Natural killer cell (primary cell): ENCODE results near the gene SLC6A4. TPM values are rescaled to one million over a fixed set of nuclear protein-coding genes. Genes with fewer than 3 reads are reported as not detected.

Experiments
- ATAC-seq, 3 donors: fragments of 150-1000 bp in 2 of 3; fragments of 200-7000 bp in 1 of 3; cut with Tn5 transposase; 1 replicate in 1 of 3; 2 replicates in 2 of 3; pipeline ENCODE4 v1.10.0; 2021; ENCODE audit warnings: mild to moderate bottlenecking in 2 of 3, moderate library complexity in 2 of 3
- DNase-seq, 2 donors: peaks; one replicate each; pipeline versions ENCODE4 v3.0.0 to v3.0.0-alpha.2; 2013 to 2021; ENCODE audit warnings: mixed read lengths in 1 of 2
- H3K27ac ChIP-seq: one replicate; pipeline ENCODE4 v1.5.1; 2013; ENCODE audit warnings: mild to moderate bottlenecking, low read length
- H3K27me3 ChIP-seq: one replicate; pipeline ENCODE4 v1.6.1; 2013; ENCODE audit warnings: low read length; ENCODE audit not compliant: control insufficient read depth, insufficient read depth
- H3K36me3 ChIP-seq: one replicate; pipeline ENCODE4 v1.6.1; 2013; ENCODE audit warnings: low read length; ENCODE audit not compliant: control insufficient read depth, insufficient read depth
- H3K4me1 ChIP-seq: one replicate; pipeline ENCODE4 v1.6.1; 2013; ENCODE audit warnings: low read length; ENCODE audit not compliant: control insufficient read depth, insufficient read depth
- H3K4me3 ChIP-seq: one replicate; pipeline ENCODE4 v1.5.1; 2013; ENCODE audit warnings: low read length
- H3K9me3 ChIP-seq: one replicate; pipeline ENCODE4 v1.6.1; 2013; ENCODE audit warnings: low read length; ENCODE audit not compliant: control insufficient read depth, insufficient read depth
- H3K27ac Mint-ChIP-seq, 2 donors: one replicate each; pipeline ENCODE4 v1.8.0; 2022; ENCODE audit warnings: mild to moderate bottlenecking in 2 of 2, mixed read lengths in 2 of 2, moderate library complexity in 1 of 2
- H3K27me3 Mint-ChIP-seq, 2 donors: one replicate each; pipeline ENCODE4 v1.8.0; 2022; ENCODE audit warnings: low read depth in 2 of 2, mixed read lengths in 2 of 2
- H3K36me3 Mint-ChIP-seq: one replicate; pipeline ENCODE4 v1.8.0; 2022; ENCODE audit warnings: mixed read lengths
- H3K4me1 Mint-ChIP-seq, 2 donors: one replicate each; pipeline ENCODE4 v1.8.0; 2022; ENCODE audit warnings: mixed read lengths in 2 of 2
- H3K4me3 Mint-ChIP-seq: one replicate; pipeline ENCODE4 v1.8.0; 2022; ENCODE audit warnings: mild to moderate bottlenecking, moderate library complexity, mixed read lengths
- H3K9me3 Mint-ChIP-seq, 2 donors: one replicate each; pipeline ENCODE4 v1.8.0; 2022; ENCODE audit warnings: mixed read lengths in 2 of 2
- WGBS: methylation state at CpG from one replicate; pipeline ENCODE4 v1.1.7; 2013; ENCODE audit warnings: missing lambda C conversion rate; ENCODE audit not compliant: insufficient coverage; 5-methylcytosine and 5-hydroxymethylcytosine counted together
- intact Hi-C: fragments of 100-400 bp; cut with micrococcal nuclease; formaldehyde crosslinking; loops from one replicate; pipeline ENCODE4 v1.14.2; 2022
- total RNA-seq, 4 donors: library from RNA; stranded (reverse); fragments of 120-200 nt in 1 of 4; gene quantifications; one replicate each; pipeline versions ENCODE4 v1.2.3 to v1.2.4, GENCODE V29; 2013 to 2022
- TF ChIP-seq, protein P1 (sequence below): fragments of 200-600 bp; IDR thresholded peaks from one replicate; pipeline ENCODE4 v1.8.0; 2022; ENCODE audit warnings: antibody characterized with exemption

SLC6A4 gene
- total RNA-seq, 3 donors from 2014 or later (not counting 1 experiment from before 2014, with no cell fraction given), result 0.43 to 3.5 (median 0.58) TPM

DNA sequence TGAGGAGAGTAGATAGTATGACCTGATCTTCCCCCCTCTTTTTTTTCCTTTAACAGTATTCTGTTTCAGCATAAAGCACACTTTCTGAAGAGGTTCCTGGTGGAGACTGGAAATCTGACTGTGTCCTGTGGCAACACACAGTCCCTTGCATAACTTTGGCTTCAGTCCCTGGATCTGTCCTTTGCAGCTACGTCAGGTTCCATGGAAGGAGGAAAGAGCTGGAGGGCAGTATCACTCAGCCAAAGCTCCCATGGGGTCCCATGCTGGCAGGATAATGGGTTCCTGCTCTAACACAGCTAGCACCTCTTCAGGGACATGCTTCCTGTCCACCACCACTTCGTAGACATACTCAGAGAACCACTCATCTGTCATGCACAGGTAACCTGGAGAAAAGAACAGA is 13.3 kb upstream of the SLC6A4 start:
- no peaks in the 10 kb centered on the region for H3K9me3 ChIP-seq
- H3K27me3 ChIP-seq, result no peaks in the 10 kb centered on the region
- Mint-ChIP-seq H3K4me1 (peaks cover 13 to 15% of the 10 kb centered on the region in 2 donors), H3K36me3 (peaks cover 26% of the 10 kb centered on the region), H3K27ac (no peak overlapping the region), H3K9me3 (no peaks in the 10 kb centered on the region), H3K4me3 (no peak overlapping the region), H3K27me3 (no peaks in the 10 kb centered on the region)
- peaks cover 35% of the 10 kb centered on the region for H3K36me3 ChIP-seq
- ATAC-seq (no peak), DNase-seq (no peak)
- H3K27ac ChIP-seq, result no peak overlapping the region
- intact Hi-C loops, result no loop called here
- TF ChIP-seq, protein P1, sequence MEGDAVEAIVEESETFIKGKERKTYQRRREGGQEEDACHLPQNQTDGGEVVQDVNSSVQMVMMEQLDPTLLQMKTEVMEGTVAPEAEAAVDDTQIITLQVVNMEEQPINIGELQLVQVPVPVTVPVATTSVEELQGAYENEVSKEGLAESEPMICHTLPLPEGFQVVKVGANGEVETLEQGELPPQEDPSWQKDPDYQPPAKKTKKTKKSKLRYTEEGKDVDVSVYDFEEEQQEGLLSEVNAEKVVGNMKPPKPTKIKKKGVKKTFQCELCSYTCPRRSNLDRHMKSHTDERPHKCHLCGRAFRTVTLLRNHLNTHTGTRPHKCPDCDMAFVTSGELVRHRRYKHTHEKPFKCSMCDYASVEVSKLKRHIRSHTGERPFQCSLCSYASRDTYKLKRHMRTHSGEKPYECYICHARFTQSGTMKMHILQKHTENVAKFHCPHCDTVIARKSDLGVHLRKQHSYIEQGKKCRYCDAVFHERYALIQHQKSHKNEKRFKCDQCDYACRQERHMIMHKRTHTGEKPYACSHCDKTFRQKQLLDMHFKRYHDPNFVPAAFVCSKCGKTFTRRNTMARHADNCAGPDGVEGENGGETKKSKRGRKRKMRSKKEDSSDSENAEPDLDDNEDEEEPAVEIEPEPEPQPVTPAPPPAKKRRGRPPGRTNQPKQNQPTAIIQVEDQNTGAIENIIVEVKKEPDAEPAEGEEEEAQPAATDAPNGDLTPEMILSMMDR, result no peak
- 96% methylated on average over 2 of the region's 2 CpGs for WGBS
- no peaks in the 10 kb centered on the region for H3K4me1 ChIP-seq
- no peak overlapping the region for H3K4me3 ChIP-seq

DNA sequence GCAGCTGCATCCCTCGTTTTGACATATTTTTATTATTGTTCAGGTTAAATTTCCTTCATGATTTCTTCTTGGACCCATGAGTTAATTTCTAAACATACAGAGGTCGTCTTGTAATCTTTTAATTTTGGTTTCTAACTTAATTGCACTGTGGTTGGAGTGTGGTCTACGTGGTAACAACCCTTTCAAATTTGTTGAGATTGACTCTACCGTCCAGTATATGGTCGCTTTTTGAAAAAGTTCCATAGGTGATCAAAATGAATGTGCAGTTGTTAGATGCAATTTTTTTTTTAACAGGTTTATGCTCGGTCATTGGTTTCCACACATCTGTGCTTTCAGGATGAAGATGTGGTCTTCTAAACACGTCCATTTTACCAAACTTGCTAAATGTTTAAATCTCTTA is 11.0 kb upstream of the SLC6A4 start:
- Mint-ChIP-seq H3K27ac (no peak overlapping the region), H3K4me1 (peaks cover 13 to 15% of the 10 kb centered on the region in 2 donors), H3K36me3 (peaks cover 26% of the 10 kb centered on the region), H3K4me3 (no peak overlapping the region), H3K27me3 (no peaks in the 10 kb centered on the region), H3K9me3 (no peaks in the 10 kb centered on the region)
- H3K36me3 ChIP-seq, result peaks cover 29% of the 10 kb centered on the region
- no peak for ATAC-seq
- DNase-seq, result no peak
- H3K27me3 ChIP-seq, result no peaks in the 10 kb centered on the region
- H3K9me3 ChIP-seq, result no peaks in the 10 kb centered on the region
- no peak overlapping the region for H3K27ac ChIP-seq
- H3K4me1 ChIP-seq, result no peaks in the 10 kb centered on the region
- H3K4me3 ChIP-seq, result no peak overlapping the region
- intact Hi-C loops, result no loop called here
- 43% methylated on average over 5 of the region's 7 CpGs for WGBS
- TF ChIP-seq, protein P1, result no peak

DNA sequence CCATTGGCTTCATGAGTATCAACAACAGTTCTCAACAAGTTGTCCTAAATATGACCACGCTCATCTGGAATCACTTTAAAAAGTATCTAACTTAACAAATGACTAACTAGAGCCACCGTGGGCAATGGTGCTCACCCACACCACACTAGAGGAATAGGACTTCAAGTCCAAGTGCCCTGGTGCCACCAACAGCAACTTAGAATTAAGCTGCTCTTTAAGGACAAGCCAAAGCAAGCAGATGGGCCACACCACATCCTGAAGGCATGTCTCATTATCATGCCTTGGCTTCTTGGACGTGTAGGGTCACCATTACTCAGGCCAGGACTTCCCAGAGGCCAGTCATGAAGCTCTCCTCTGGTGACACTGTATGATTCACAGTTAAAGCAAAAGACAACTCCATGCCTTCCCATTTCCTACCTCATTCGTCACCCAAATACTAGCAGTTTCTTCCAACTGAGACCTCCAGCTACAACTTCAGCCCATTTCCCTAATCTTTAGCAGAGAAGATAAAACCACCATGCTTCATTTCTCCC is 9.4 kb upstream of the SLC6A4 start:
- no peak overlapping the region for H3K4me3 Mint-ChIP-seq
- Histone ChIP-seq H3K27me3 (no peaks in the 10 kb centered on the region), H3K4me1 (no peaks in the 10 kb centered on the region), H3K4me3 (no peak overlapping the region), H3K9me3 (no peaks in the 10 kb centered on the region), H3K36me3 (peaks cover 27% of the 10 kb centered on the region), H3K27ac (no peak overlapping the region)
- peaks cover 13 to 18% of the 10 kb centered on the region in 2 donors for H3K4me1 Mint-ChIP-seq
- intact Hi-C loops, result no loop called here
- no peak overlapping the region for H3K27ac Mint-ChIP-seq
- TF ChIP-seq, protein P1, result no peak
- DNase-seq, result no peak
- WGBS, result 90% methylated on average over 4 of the region's 4 CpGs
- no peaks in the 10 kb centered on the region for H3K27me3 Mint-ChIP-seq
- no peak for ATAC-seq
- H3K36me3 Mint-ChIP-seq, result peaks cover 26% of the 10 kb centered on the region
- H3K9me3 Mint-ChIP-seq, result no peaks in the 10 kb centered on the region

DNA sequence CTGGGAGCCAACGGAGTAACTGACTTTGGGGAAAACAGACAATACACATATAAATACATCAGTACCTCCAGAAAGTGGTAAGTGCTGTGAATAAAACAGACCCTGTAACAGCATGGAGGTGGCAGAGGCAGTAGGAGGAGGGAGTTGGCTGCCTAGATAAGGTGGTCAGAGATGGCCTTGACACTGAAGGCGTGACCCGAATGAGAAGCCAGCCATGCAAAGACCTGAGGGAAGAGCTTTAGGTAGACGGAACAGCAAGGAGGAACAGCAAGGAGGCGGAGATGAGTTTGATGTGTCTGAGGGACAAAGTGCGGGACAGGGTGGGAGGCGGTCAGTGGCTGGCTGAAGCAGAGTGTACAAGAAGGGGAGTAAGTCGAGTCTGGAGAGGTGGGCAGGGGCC is 8.1 kb upstream of the SLC6A4 start:
- Mint-ChIP-seq H3K27me3 (no peaks in the 10 kb centered on the region), H3K36me3 (peaks cover 19% of the 10 kb centered on the region), H3K27ac (no peak overlapping the region), H3K4me3 (no peak overlapping the region), H3K9me3 (no peaks in the 10 kb centered on the region), H3K4me1 (peaks cover 21 to 32% of the 10 kb centered on the region in 2 donors)
- DNase-seq, result no peak
- Histone ChIP-seq H3K4me1 (peaks cover 7% of the 10 kb centered on the region), H3K27ac (no peak overlapping the region), H3K9me3 (no peaks in the 10 kb centered on the region), H3K36me3 (peaks cover 15% of the 10 kb centered on the region), H3K27me3 (no peaks in the 10 kb centered on the region), H3K4me3 (no peak overlapping the region)
- 90% methylated on average over 8 of the region's 8 CpGs for WGBS
- intact Hi-C loops, result no loop called here
- no peak for ATAC-seq
- TF ChIP-seq, protein P1, result no peak
